GM04503 (cell line): ENCODE data around the gene SNRNP40.

Source experiments
- DNase-seq: peaks from one replicate; pipeline ENCODE4 v3.0.0-alpha.2; 2012; ENCODE audit warnings: low read depth

The SNRNP40 gene

DNA sequence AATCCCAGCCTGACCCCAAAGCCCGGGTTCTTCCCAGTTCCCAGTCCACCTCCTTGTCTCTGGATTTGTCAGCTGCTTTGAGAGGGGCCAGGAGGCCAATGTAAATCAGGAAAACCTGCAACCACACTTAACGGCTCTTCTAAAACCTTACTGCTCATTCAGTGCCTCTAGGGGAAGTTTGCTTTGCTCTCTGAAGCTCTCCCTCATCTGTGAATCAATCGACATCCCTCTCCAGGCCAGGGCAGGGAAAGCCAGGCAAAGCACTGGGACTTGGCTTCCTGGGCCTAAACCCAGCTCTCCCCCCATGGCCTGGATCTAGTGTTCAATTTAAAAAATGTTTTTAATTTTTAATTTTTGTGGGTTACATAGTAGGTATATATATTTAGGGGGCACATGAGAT lies 66.2 kb downstream of the SNRNP40 start:
- DNase-seq: no peak

DNA sequence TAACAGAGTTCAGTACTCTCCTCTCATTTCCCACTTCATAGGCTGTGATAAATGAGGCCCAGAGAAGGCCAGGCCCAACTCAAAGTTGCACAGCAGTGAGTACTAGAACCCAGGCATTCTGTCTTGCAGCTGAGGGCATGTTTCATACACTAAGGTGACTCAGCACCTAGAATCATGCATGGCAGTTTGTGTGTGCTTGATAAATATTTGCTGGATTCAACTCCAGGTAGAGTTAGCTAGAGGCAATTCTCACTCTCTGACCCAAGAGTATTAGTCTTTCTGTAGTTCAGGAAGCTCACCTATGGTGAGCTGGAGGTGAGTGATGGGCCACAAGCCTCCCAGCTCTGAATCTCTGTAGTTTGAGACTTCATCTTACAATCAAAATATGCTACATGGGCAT lies 67.6 kb downstream of the SNRNP40 start:
- DNase-seq: no peak

DNA sequence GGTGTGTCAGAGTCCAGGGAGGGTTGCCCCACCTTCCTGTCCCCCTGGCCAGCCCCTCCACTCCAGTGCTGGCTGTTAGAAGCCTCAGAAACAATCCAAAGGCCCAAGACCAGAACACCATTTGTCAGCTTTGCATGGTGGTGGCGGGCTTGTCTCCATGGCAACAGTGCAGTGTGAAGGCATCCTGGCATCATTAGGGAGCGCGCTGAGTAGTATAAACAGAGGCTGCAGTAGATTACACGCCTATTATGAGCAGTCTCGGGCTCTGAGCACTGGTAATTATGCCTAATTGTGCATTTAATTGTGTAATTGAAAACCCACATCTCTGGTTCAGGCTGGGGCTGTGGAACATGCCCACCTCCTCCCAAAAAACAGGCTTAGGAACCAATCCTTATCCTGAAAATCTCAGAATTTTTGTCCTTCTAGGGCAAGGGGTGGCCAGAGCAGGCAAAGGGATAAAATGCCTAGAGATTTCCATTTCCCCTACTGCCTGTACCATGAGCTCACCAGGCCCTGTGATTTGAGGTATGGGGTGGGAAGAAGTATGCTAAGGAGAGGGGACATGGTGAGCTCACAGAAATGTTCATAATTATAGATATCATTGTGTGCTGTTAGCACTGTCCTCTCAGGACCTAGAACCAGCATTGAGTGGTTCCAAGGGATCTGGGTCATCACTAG lies 68.6 kb downstream of the SNRNP40 start:
- no peak for DNase-seq

DNA sequence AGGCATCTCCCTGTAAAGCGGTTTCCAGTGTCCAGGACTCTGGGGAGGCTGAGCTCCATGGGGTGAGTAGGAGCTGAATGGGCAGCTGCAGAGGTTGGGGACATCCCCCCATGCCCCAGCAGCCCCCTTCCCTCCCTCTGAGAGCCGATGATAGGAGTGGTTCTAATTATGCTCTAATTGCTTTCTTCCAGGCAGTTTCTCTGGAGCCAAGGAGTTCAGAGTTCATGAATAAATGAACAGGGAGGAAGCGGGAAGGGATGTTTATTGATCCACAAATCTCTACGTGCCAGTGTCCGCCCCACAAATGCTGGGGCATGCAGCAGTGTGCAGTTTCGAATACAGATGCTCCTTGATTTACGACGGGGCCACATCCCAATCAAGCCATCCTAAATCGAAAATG lies 72.5 kb downstream of the SNRNP40 start:
- DNase-seq: no peak

DNA sequence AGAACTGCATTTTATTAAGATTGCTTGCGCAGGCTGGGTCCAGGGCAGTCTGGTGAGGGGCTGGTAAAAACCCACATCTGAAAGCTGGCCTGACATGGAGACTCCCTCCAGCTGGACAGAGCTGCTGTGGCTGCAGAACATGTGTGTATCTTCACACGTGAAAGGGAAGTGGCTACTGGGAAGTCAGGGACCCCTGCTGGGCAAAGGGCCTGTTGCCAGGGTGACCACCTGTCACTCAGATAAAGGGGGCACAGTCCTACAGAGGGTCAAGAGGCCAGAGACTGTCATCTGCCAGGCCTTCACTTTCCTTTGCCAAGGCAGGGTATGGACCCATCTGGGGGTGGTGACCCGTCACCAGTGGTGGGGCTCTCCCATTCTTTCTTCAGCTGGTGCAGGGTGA lies 74.4 kb downstream of the SNRNP40 start:
- no peak for DNase-seq

DNA sequence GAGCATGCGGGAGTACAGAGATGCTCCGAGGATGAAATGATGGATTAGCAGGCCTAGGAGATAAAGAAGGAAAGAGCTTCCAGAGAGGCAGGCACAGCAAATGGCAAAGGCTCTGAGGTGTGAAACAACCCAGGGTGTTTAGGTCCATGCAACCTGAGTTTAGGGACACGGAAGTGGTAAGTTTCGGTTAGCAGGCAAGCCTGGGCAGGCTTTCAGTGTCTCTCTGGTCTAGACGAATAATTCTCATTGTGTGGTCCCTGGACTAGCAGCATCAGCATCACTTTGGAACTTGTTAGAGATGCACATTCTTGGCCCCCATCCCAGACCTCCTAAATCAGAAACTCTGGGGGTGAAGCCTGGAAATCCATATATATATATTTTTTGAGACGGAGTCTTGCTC lies 75.5 kb downstream of the SNRNP40 start:
- no peak for DNase-seq

DNA sequence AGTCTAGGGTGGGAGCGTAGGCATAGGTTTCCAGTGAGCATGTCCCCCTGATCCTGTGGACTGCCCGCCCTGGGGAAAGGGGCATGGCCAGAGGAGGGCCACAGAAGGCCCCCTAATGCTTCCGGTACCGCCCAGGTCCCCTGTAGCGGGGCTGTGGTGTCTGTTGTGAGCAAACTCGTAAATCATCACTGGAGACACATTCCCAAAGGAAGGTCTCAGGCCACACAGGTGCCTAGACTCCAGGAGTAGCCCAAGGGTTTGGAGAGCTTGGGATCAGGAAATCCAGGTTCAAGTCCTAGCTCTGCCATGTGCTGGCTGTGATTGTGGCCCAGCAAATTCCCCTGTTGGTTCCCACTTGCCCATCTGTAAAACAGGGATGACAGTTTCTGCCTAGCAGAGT lies 77.1 kb downstream of the SNRNP40 start:
- DNase-seq: no peak

DNA sequence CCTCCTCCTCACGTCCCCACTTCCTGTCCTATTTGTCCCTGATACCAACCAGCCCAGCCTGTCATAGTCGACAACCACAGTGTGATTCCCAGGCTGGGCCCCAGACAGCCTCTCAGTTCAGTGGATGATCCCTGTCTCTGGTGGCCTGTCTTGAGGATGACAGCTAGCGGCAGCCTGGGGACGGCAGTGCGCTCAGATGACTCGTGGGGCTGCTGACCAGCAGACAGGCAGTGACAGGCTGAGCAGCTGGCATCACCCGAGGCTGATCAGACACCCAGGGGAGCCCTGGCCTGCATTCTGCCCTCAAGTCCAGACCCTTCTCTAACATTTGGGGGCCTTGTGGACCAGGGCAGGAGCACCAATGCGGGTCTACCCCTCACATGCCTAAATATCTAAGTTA lies 77.9 kb downstream of the SNRNP40 start:
- DNase-seq: no peak

DNA sequence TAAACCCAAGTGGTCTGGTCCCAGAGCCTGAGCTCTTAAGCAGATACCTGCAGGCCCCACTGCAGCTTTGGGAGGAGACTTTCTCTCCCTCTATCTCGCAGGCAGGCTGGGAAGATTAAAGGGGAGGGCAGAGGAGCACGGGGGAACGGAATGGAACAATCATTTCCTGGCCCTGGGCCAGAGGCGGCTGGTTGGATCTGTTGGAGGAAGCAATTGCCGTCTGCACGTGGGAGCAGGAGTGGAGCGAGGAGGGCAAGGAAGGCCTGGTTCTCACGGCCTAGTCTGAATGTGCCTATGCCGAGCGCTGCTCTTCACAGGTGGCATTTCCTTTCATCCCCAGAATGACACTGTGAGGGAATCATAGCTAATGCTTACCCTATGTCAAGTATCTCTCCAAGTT lies 80.6 kb downstream of the SNRNP40 start:
- DNase-seq: no peak

DNA sequence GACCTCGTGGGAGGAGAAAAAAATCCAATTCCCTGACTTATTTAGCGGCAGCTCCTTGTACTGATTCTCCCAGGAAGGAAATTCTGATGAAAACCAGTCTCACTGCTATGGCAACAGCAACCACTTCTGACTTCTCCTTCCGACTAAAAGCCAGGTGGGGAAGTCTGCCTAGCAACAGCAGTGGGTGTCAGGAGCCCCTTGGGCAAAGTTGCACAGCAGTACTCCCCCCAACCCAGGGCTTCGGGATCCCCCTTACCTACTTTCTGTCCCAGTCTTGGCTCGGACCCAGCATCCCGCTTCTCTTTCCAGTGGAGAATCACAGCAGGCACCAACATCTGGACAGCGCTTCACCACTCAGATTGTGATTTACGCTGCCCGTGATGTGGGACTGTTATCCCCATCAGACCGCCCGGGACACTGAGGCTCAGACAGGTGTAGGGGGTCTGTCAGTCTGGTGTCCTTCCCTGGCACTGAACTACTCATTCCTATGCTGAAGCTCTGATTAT lies 81.5 kb downstream of the SNRNP40 start:
- DNase-seq: no peak

DNA sequence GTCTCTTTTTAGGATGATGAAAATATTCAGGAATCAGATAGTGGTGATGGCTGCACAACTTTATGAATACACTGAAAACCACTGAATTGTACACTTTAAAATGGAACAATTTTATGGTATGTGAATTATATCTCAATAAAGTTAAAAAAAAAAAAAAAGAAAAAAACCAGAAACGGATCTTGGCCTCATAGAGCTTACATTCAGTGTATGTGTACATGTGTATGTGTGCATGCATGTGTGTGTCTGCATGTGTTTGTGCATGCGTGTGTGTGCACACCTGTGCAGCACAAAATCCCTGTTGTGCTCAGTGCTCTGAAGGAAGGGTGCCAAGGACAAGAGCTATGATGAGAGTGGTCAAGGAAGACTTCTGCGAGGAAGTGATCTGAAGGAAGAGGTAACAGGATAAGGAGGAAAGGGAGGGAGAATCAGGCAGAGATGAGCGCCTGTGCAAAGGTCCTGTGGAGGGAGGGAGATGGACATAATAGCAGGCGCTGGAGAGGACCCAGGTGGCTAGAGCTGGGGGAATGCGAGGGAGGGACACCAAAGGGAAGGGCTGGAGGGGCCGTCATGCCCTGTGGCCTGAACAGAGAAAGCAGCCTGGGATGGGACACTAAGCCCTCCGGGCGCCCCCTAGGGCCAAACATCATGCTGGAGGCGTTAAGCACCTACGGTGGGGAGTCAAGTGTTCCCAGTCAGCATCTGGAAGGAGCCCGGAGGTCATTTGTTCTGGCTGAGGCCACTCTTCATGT lies 82.1 kb downstream of the SNRNP40 start:
- DNase-seq: no peak
